Endothelial cell of umbilical vein (primary cell): Measurements from ENCODE around the gene SHC1. TPM values are rescaled to one million over a fixed set of nuclear protein-coding genes. Genes with fewer than 3 reads are reported as not detected.
A peak's percentile ranks its signal among the peaks of the same experiment; 100 is the strongest.

Experiments
- BruUV-seq: library from RNA; stranded (reverse); fragments of 400-500 nt; replicated peaks from 2 replicates; lab custom pipeline; 2021; lab: Mats Ljungman, UMichigan
- CTCF ChIA-PET: fragments of 300-600, 350-600 bp; sonication (Branson Sonifier 250); formaldehyde crosslinking; loops from one replicate; lab custom pipeline; 2021; ENCODE audit warnings: antibody characterized with exemption, inconsistent platforms; lab: Charles Lee
- POLR2A ChIA-PET: fragments of 300-600, 350-600 bp; sonication (Branson Sonifier 250); formaldehyde crosslinking; loops from one replicate; lab custom pipeline; 2021; ENCODE audit warnings: antibody characterized with exemption, inconsistent platforms; lab: Charles Lee
- DNase-seq: peaks from one replicate; pipeline ENCODE4 v3.0.0-alpha.2; 2011; ENCODE audit warnings: low read depth, low spot score
- FAIRE-seq: peaks from 2 replicates; lab custom pipeline; 2011; peaks lifted over from hg19 to GRCh38; lab: Jason Lieb, UNC
- H2AFZ ChIP-seq: 2 replicates; pipeline ENCODE4 v1.6.0; 2012; ENCODE audit warnings: low read depth, low read length, control low read depth, inconsistent platforms
- H3K27ac ChIP-seq: 2 replicates; pipeline ENCODE4 v1.5.1; 2011; ENCODE audit warnings: low read depth, mild to moderate bottlenecking, control low read depth, low read length, moderate library complexity; ENCODE audit not compliant: insufficient read depth
- H3K27me3 ChIP-seq, 2 experiments: 2 replicates each; pipeline versions ENCODE4 v1.6.0 to v1.6.1; 2011; ENCODE audit warnings: low read length in 2 of 2, mixed read lengths in 1 of 2; ENCODE audit not compliant: control insufficient read depth in 2 of 2, insufficient read depth in 2 of 2
- H3K36me3 ChIP-seq, 2 experiments: 2 replicates in 1 of 2; 3 replicates in 1 of 2; pipeline ENCODE4 v1.5.1; 2011; ENCODE audit warnings: low read length in 2 of 2, mild to moderate bottlenecking in 1 of 2, moderate library complexity in 1 of 2; ENCODE audit not compliant: control insufficient read depth in 2 of 2, insufficient read depth in 2 of 2; ENCODE audit errors: extremely low read depth in 1 of 2
- H3K4me1 ChIP-seq: 3 replicates; pipeline ENCODE4 v1.5.1; 2011; ENCODE audit warnings: mild to moderate bottlenecking, low read length; ENCODE audit not compliant: control insufficient read depth, insufficient read depth; ENCODE audit errors: extremely low read depth
- H3K4me2 ChIP-seq: 2 replicates; pipeline ENCODE4 v1.6.1; 2011; ENCODE audit warnings: low read length, control low read depth, mixed read lengths; ENCODE audit not compliant: insufficient read depth
- H3K4me3 ChIP-seq, 3 experiments: fragments of 200-600 bp in 1 of 3; sonication (generic), shearing (Covaris generic) in 1 of 3; replicated peaks in 1 of 3; 2 replicates each; pipeline ENCODE4 v1.5.1; 2011 to 2016; ENCODE audit warnings: control low read depth in 3 of 3, low read length in 3 of 3, mild to moderate bottlenecking in 2 of 3, inconsistent platforms in 1 of 3, low read depth in 1 of 3, moderate library complexity in 1 of 3; ENCODE audit not compliant: insufficient read depth in 1 of 3
- H3K79me2 ChIP-seq: 2 replicates; pipeline ENCODE4 v1.6.0; 2012; ENCODE audit warnings: low read length, inconsistent platforms; ENCODE audit not compliant: control insufficient read depth, insufficient read depth
- H3K9ac ChIP-seq: replicated peaks from 2 replicates; pipeline ENCODE3; 2011; ENCODE audit warnings: low read length, control low read depth; ENCODE audit not compliant: insufficient read depth; ENCODE audit errors: extremely low read depth
- H3K9me1 ChIP-seq: replicated peaks from 3 replicates; pipeline ENCODE4 v1.6.0; 2011; ENCODE audit warnings: mild to moderate bottlenecking, low read length; ENCODE audit not compliant: control insufficient read depth, insufficient read depth; ENCODE audit errors: extremely low read depth
- H3K9me3 ChIP-seq: replicated peaks from 2 replicates; pipeline ENCODE4 v1.5.1; 2012; ENCODE audit warnings: low read length, inconsistent platforms; ENCODE audit not compliant: control insufficient read depth, insufficient read depth
- H4K20me1 ChIP-seq: replicated peaks from 2 replicates; pipeline ENCODE3; 2011; ENCODE audit warnings: mild to moderate bottlenecking, low read length; ENCODE audit not compliant: control insufficient read depth, insufficient read depth; ENCODE audit errors: extremely low read depth
- CTCF ChIP-seq, 2 donors: IDR thresholded peaks; 1 replicate in 1 of 2; 2 replicates in 1 of 2; pipeline ENCODE4 v1.5.1; 2011; ENCODE audit warnings: low read length in 2 of 2, mild to moderate bottlenecking in 2 of 2, moderate library complexity in 2 of 2, control low read depth in 1 of 2, inconsistent platforms in 1 of 2, low read depth in 1 of 2; ENCODE audit not compliant: insufficient read depth in 1 of 2; ENCODE audit errors: extremely low read depth in 1 of 2
- POLR2A ChIP-seq: IDR thresholded peaks from 2 replicates; pipeline ENCODE4 v1.6.1; 2012; ENCODE audit warnings: low read depth, mild to moderate bottlenecking, control low read depth, low read length
- dilution Hi-C: fragments of 300-500 bp; cut with MboI; formaldehyde crosslinking; loops from one replicate; pipeline ENCODE4 v1.15.0; 2019; ENCODE audit warnings: low sequenced_read_pairs; ENCODE audit not compliant: extremely low pct_ligation_motif_present
- intact Hi-C: fragments of 100-400 bp; cut with micrococcal nuclease; formaldehyde crosslinking; loops from one replicate; pipeline ENCODE4 v1.10.0; 2022
- polyA plus RNA-seq, 4 experiments: library from polyadenylated mRNA; depleted of rRNA in 3 of 4; stranded (reverse) in 3 of 4; unstranded in 1 of 4; fragments of >200 nt; gene quantifications; 2 replicates each; pipeline versions ENCODE4 v1.2.1 to v1.2.3, GENCODE V29; 2011 to 2012; ENCODE audit warnings: missing spikeins in 1 of 4
- total RNA-seq: library from RNA; stranded (reverse); gene quantifications from 2 replicates; pipeline ENCODE4 v1.2.3, GENCODE V29; 2021

Gene SHC1
- total and polyA plus RNA-seq, 2 donors (not counting 3 experiments of a cell fraction or from before 2014, with no cell fraction given): 316 to 324 TPM

- CTCF ChIA-PET: interaction anchor here (0.8 to 6.5 kb wide), 21 partner anchors 9 to 439 kb away, joined by 3 to 87 read pairs (median 6); partner anchors contain the start of genes ADAM15, CKS1B, FLAD1 and PBXIP1
- peak overlapping the region; percentile 62 for H2AFZ ChIP-seq
- intact Hi-C loops: loop anchor here (1.0 to 5.0 kb wide), 2 partner anchors 38 to 332 kb away; partner anchors contain the start of gene PYGO2
Measured at GRCh38 chr1:154998818-154999570, 28.4 kb upstream of the SHC1 start.

More at GRCh38 chr1:154998818-154999570, 28.4 kb upstream of the SHC1 start:
- POLR2A ChIA-PET: interaction anchor here (0.9 to 1.4 kb wide), 3 partner anchors 37 to 62 kb away, joined by 3 read pairs; partner anchors contain the start of genes PBXIP1 and PYGO2
- BruUV-seq: no TSS peak
- Histone ChIP-seq H3K4me3 (peak overlapping the region in 1 of 3 experiments; percentile 29), H3K9me1 (no peaks in the 10 kb centered on the region), H3K9ac (no peak overlapping the region), H3K27me3 (no peaks in the 10 kb centered on the region), H3K9me3 (no peaks in the 10 kb centered on the region), H3K27ac (no peak overlapping the region), H3K36me3 (no peaks in the 10 kb centered on the region), H3K4me2 (no peak overlapping the region), H3K79me2 (peaks cover 6% of the 10 kb centered on the region), H3K4me1 (peaks cover 13% of the 10 kb centered on the region), H4K20me1 (no peaks in the 10 kb centered on the region)
- peak; percentile 61 for DNase-seq
- TF ChIP-seq CTCF (IDR thresholded peaks at IDR 0.05; ENCODE audit: extremely low read depth in 1 of 2, insufficient read depth in 1 of 2, low read depth in 1 of 2, low read length in 2 of 2) (peak; percentile 90 to 94), POLR2A (no peak)
- peak; percentile 97 for FAIRE-seq
- dilution Hi-C loops: no loop called here
